HG03342 (cell line): ENCODE results near the gene TARBP1.

Source experiments
- ATAC-seq: cut with Tn5 transposase; IDR thresholded peaks from one replicate; pipeline ENCODE4 v1.9.1; 2021; ENCODE audit warnings: mild to moderate bottlenecking, moderate library complexity; ENCODE audit not compliant: unreplicated experiment

TARBP1 gene

DNA sequence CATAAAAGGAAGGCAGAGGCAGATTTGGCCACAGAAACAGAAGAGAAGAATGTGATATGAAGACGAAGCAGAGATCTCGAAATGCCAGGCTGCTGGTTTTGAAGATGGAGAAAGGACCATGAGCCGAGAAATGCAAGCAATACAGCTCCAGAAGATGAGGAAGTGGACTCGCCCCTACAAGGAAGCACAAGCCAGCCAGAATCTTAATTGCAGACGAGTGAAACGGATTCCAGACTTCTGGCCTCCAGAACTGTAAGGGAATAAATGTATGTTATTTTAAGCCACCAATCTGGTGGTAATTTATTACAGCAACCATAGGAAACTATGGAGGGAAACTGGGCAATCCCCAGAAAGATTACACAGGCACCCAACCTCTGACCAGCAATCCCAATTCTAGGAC lies 24.1 kb downstream of the TARBP1 start:
- no peak for ATAC-seq

DNA sequence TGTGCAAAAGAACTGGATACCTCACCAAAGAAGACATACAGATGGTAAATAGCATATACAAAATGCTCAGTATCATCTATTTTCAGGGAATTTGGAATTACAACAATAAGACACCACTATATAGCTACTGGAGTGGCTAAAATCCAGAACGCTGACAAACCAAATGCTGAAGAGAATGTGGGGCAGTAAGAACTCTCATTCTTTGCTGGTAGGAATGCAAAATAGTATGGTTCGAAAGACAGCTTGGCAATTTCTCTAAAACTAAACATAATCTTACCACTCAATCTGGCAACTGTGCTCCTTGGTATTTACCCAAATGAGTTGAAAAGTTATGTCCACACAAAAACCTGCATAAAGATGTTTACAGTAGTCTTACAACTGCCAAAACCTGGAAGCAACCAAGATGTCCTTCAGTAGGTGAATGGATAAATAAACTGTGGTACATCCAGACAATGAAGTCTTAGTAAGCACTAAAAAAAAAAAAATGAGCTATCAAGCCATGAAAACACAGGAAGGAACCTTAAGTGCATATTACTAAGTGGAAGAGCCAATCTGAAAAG lies 26.5 kb downstream of the TARBP1 start:
- no peak for ATAC-seq

DNA sequence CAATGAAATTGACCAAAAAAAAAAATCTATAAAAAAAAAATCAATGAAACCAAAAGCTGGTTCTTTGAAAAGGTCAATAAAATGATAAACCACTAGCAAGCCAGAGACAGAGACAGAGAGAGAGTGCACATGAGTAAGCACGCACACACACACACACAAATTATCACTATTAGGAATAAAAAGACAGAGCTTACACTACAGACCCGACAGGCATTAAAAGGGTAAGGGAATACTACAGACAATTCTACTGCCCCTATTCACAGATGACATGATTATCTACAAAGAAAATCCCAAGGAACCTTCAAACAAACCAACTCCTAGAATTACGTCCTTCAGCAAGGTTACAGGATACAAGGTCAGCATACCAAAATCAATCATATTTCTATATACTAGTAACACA lies 38.6 kb downstream of the TARBP1 start:
- ATAC-seq: no peak

DNA sequence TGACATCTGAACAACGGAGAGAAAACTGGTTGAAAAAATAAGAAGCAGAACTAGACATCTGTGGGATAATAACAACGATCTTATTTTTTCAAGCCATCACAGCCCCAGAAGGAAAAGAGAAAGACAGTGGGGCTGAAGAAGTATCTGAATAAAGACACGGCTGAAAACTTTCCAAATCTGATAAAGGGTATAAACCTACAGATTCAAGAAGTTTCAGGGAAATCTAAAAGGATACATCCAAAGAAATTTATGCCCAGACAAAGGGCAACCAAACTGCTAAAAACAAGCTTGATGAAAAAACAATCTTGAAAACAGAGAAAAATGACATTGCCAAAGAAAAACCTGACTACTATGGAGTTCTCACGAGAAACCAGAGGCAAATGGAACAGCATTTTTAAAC lies 40.4 kb downstream of the TARBP1 start:
- no peak for ATAC-seq

DNA sequence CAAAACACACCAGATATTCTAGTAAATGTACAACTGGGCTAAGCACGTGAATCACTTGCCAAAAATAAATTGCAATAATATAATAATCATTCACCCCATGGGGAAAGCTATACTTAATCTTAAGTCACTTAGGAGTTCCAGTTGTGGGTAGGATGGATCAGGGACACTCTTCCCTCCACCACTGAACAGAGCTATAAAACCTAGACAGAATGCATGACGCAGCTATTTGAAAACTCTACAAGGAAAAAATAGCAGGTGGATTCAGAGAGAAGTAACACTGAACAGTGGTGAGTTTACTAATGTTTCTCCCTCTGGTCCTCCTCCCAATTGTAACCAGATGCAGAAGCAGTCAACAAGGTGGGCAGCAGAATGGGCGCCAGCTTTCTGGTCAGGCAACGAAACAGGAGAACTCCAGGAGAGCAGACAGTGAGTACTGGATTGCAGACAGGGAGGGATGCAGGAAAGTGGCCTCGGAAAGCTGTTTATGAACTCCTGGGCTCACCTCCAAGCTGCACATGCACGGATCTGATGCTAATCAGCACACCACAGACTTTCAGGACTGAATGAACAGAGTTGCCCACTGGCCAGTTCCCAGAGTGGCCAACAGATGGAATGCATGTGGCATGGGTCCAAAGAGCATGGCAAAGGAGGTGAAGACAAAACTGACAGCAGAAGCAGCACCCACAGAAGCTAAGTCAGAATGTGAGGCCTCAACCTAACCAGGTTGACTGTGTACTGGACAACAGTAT lies 41.4 kb downstream of the TARBP1 start:
- no peak for ATAC-seq

DNA sequence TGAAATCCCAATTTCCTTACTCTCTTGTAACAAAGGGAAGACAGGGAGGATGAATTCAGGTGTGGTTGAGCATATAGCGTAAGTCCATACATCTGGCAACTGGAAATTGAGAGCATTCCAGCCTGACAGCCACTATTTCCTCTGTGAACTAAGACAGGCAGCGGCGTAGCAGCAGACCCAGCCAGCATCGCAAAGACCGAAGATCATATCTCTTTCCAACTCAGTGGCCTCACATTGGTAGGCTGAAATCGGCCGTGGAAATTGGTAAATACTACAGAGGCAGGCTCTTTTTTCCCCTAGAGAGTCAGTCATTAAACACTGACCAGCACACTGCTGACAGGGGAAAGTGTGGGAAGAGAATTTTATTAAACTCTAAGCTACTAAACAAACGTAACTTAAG lies 43.4 kb downstream of the TARBP1 start:
- ATAC-seq: no peak

DNA sequence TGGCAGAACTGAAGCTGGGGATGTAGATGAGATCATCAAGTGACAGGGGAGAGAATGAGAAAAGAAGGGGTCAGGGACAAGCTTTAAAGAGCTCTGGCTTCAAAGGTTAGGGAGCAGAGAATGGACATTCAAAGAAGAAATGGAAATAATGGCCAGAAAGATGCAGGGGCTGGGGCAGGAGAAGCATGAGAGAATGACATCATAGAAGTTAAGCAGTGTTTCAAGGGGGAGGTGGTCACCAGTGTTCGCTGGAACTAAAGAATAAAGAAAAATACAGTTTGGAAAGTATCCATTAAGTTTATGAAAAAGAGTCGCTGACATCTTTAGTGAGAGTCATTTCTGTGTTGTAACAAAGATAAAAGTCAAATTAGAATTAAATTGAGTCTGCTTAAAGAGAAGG lies 44.3 kb downstream of the TARBP1 start:
- no peak for ATAC-seq

DNA sequence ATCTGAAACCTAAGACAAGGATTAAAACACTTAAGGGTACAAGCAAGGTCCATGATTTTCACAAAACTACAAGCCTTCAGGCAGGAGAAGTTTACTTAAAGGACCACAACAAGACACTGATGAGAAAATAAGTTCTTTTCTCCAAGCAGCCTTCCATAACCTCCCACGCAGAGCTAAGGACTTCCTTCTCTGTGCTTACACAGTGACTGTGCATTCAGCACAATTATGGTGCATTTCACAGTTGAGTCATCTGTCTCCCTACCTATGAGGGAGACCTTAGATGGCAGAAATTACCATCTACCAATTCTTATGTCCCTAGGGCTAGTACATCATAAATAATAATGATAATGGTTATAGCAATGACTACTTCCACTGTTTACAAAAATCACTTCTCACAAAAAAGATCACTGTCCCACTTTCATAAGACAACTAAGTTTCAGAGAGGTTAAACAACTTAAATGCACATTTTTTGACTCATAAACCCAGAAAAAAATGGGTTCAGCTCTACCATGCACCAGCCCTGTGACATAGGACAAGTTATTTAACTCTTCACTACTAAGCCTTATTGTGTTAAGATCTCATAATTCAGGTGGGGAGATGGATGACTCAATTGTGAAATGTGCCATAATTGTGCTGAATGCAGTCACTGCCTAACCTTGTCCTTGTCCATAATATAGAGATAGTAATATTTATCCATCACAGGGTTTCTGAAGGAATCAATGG lies 45.3 kb downstream of the TARBP1 start:
- peak; percentile 80 for ATAC-seq

DNA sequence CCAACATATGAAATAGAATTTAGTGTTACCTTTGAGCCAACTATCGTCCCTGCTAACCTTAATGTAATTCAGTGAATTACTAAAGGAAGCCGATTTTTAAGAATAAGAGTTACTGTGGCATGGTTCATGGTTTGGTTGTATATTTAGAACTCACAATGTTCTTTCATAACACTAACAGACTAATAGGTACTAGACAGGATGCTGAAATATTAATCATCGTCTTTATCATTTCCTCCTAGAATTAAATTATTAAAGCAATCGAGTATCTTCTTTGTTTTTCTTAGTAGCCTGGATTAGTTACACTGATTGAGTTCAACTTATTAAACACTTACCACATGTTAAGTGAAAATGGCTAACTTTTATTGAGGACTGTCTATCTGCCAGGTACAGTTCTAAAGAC lies 47.7 kb downstream of the TARBP1 start:
- no peak for ATAC-seq

DNA sequence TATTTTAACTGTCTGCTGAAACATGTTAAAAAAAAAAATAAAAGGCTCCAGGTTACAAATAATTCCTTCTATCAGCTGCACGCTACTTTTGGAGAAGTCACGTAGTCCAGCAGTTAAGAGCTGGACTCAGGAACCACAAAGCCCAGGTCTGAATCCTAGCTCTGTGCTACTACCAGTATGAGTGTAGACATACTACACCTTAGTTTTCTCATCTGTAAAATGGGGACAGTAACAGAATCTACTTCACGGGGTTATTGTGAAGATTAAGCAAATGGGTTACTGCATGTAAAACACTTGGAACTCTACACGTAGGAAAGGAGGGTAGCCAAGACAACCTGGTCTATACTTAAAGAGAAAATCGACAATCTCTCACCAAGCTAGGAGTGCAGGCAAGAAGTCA lies 48.3 kb downstream of the TARBP1 start:
- ATAC-seq: no peak

DNA sequence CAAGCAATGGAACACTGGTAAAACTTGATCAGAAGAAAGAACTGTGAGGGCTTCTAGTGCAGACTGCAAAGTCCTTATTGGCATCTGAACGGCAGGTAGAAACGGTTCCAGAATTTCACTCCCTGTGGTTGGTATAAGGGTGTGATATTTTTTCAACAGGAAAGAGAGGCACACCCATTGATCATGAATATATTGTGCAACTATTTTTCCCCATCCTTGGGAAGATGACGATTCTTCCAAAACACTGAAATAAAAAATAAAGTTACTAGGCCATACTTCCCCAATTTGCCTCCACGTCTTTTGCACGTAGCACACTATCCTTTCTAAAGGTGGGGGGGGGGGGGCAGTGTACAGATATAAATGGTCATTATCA lies 49.6 kb downstream of the TARBP1 start:
- no peak for ATAC-seq

DNA sequence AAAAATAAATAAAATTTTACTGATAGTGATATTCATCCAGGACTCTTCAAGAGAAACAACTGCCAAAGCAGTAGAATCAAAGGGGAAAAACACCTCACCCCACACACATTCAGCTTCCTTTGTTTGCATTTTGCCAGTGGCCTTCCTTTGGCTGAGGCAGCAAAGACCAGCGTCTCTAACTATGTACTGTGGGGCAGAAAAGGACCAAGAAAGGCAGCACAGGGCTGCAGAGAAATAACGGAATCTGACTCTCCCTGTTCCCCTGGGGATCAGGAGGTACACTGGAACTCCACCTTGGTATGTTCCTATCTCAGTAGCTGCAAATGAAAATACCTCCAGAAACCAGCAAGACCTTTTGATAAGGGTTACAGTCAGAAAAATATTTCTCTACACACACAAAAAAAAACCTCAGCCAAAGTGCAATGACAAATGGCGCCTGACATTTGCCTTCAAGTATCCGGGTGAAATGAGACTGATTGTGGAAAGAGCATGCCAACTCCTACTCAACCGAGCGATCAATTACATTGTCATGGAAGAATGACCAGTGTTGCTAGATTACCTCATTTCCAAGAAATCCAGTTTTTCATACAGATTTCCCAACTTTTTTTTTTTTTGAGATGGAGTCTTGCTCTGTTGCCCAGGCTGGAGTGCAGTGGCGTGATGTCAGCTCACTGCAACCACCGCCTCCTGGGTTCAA lies 50.9 kb downstream of the TARBP1 start:
- no peak for ATAC-seq

DNA sequence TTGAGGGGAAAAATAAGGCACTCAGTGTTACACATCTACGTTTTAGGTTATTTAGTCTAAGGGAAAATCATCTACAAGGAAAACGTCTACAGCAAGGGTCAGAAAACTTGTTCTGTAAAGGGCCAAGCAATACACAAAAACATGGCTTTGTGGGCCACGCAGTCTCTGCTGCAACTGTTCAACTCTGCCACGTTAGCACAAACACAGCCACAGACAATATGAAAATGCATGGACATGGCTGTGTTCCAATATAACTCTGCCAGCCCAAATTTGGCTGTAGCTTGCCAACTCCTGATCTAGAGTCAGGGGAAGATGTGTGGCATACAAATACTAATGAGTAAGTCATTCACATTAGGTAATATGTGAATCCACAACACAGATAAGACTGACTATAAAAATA lies 65.0 kb downstream of the TARBP1 start:
- ATAC-seq: no peak

DNA sequence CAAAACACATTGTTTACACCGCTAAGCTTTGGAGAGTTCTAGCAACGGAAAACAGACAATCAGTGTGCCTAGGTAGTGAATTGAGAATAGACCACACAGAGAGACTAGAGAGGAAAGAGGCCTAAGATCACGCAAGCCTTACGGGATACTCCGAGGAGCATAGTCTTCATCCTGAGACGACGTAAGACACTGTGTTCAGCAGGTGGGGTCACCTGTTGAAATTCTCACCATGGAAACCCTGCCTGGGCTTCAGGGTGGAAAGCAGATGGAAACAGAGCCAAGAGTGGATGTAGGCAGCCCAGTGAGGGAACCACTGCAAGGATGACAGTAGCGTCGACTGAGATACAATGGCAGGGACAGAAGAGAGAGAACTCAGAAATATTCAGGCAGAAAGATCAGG lies 65.5 kb downstream of the TARBP1 start:
- ATAC-seq: no peak

DNA sequence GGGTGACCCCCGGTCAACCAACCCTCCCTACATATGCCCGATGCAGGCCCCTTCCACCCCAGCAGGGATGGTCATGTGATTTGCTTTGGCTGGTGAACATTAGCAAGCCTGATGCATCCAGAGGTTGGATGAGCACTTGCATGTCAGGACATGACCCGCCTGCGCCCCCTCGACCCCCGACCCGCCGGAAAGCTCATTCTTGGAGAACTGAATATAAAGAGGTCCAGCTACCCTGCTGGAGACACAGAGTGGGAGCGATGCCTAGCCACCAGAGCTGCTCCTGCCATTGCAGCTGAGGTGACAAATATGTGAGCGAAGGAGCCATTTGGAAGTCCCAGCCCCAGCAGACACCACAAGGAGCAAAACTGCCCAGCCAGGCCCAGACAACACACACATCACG lies 66.1 kb downstream of the TARBP1 start:
- no peak for ATAC-seq

DNA sequence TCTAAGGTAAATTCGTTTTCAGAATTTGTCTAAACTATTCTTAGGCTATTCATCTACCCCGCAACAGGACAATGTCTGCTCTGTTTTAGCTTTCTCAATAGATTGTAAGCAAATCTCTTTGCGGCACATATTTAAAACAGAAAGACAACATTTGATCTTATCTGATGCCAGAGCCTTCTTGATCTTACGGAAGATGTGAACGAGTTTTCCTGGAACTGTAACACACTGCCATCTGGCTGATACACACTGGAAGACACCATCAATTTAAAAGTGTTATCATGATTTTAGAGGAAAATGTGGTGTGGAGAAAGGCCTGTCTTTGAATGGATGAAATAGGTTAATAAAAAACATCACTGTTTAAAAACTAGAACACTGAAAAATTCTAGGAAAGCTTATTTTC lies 69.7 kb downstream of the TARBP1 start:
- ATAC-seq: no peak

DNA sequence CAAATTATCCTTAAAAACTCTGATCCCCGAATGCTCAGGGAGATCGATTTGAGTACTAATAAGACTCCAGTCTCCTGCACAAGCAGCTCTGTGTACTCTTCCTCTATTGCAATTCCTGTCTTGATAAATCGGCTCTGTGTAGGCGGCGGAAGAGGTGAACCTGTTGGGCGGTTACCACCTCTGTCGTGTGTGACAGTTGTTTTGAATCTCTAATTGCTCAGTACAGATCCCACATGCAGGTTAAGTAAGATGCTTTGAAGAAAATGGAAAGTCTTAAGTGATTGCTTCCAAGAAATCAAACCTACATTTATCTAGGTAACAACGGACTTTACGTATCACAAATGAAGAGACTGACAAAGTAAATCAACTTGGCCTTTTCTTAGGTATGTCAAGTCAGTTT lies 70.2 kb downstream of the TARBP1 start:
- ATAC-seq: no peak

DNA sequence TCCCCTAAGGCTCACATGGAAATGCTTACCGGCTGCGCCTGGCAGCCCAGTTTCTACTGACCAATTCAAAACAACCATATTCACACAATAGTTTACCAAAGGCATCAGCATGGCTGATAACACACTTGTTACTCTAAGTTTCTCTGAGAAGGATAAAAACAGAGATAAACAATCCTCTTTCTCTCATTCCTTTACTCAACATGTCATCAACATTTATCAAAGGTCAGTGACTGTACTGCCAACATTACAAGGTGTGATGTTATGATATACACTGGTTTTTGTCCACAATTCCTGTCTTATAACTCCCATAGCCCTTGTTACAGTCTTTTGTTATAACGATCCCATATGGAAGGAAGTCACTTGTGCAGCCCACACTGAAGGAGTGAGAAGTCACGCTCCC lies 72.1 kb downstream of the TARBP1 start:
- no peak for ATAC-seq

DNA sequence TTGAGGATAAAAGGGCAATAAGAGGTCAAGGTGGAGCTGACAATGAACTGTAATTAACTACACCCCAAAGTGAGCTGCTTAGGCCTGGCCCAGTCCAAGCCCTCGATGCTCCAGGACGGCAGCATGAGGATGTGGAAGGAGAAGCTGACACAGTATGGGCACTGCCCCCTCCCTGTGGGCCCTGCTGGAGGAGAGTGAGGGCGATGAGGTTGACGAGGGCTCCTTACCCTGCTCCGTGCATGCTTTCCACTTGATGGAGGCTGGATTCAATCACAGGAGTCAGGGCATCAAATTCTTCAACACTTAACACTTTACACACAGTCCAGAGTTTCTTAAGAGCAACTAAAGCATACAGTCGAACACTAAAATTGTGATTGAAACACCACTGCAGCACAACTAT lies 73.3 kb downstream of the TARBP1 start:
- ATAC-seq: no peak

DNA sequence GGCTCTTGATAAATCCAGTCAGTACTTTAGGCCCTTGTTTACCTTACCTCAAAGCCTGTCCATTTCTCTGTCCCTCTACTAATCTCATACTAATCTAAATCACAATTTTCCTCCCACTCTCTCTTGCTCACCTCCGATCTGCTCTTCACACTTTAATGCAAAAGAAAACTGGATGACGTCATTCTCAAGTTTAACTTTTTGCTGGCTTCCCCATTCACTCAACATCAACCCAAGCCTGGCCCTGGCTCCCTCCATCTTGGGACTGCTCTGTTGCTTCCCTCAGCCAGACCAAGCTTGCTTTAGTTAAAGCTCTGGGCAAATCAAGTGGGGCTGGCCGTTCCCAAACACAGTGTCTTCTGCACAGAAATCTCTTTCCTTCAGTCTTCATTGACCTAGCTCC lies 76.0 kb downstream of the TARBP1 start:
- ATAC-seq: no peak

DNA sequence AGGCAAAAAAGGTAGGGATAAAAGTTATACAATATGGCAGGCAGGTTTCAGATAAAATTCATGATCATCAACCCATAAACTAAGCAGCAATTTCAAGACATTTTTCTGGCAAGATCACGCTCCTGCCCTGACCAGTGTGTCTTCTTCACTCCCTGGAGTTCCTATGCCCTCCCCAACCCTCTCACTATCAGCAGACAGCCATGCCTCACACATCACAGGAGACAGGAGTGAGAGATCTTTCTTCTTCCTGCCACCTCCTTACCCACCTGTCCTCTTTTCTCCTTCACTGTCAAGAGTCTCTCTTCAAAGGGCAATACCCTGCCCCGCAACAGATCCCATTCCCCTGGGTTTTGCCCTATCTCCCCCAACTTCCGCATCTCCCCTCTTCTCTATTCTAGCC lies 77.3 kb downstream of the TARBP1 start:
- ATAC-seq: no peak

DNA sequence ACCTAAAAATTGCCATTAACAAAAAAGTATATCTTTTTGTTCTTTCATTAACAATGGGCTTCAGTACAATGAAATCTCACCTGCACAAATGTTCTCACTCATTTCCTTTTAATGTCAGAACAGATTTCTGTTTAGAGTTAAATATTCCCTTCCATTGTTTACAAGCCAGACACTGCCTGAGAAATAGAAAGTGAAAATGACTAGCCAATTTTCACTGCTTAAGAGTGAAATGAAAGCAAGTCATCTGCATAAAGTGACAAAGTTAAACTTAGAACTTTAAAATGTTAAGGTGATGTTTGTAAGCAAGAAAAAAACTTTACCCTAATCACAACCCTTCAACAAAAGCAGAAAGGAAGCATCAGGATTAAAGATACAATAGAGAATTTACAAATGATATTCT lies 78.2 kb downstream of the TARBP1 start:
- peak; percentile 57 for ATAC-seq
